ENCODE data around the gene TNFAIP2.

TNFAIP2 gene

DNA sequence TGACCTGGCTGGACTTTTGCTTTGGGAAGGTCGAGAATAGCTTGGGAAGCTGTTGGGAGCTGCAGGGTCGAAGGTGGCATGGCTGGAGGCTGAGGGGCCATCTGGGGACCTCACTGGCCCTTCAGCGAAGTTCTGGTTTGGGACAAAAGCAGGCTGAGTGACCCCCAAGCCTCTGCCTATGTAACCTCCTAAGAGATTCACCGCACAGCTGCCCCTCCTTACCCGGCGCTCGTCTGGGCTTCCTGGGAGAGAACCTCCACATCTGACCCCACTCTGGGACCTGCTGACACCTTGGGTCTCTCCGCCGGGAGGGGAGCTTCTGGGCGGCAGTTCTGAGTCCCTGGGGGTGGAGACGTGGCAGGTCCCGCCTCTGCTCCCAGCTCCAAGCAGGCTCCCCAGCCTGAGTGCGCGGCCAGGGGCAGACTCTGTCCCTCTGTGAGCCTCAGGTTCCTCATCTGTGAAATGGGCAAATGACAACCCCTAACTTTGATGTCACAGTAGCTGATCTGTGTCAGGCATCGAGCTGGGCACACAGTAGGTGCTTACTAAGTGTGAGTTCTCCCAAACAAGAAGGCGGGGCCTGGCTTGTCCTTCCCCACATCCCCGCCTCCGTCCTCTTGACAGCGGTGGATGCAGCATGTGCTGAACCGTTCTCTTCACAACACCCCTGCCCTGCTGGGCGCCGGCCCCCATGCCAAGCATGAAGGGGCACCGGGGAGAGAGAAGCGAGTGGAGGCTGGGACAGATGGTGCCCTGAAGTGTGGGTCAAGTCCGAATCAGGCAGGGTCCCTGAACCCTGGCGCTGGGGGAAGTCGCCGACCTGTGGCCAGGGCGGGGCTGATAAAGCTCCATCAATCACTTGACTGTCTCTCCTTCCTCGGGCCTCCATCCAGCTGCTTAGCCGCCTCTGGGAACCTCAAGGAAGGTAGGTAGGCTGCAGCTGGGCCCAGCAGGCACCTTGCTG, 25.0 kb upstream of the TNFAIP2 start:
- Mint-ChIP-seq H3K4me3 (no peak overlapping the region), H3K36me3 (ENCODE audit: low read depth) (no peaks in the 10 kb centered on the region), H3K27ac (no peak overlapping the region)

DNA sequence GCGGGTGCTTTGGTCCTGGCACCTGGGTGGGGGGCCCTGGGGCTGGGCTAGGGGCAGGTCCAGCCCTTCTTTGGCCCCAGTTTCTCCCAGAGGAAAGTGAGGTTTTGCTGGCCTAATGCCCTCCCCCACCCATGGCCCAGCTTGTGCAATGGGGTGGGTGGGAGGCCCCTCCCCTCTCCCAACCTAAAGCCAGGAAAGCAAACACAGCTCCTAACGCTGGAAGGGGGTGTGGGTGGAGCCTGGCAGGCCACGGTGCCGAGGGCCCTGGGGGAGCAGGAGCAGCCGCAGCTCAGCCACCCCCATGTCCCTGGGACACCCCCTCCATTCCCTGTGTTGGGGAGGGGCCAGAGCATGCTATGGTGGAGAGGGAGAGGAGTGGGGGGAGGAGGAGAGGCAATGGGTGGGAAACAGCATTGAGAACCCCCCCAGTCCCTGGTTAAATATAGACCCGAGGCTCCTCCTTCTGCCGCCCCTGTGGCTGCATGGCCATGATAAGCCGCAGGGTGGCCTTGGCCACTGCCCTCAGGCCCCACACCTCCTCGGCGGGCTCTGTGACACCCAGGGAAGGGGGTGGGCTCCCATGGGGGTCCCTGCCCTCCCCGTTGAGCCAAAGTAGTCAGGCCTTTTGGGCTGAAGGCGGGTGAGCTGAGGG, 24.1 kb upstream of the TNFAIP2 start:
- TF ChIP-seq, protein P1, sequence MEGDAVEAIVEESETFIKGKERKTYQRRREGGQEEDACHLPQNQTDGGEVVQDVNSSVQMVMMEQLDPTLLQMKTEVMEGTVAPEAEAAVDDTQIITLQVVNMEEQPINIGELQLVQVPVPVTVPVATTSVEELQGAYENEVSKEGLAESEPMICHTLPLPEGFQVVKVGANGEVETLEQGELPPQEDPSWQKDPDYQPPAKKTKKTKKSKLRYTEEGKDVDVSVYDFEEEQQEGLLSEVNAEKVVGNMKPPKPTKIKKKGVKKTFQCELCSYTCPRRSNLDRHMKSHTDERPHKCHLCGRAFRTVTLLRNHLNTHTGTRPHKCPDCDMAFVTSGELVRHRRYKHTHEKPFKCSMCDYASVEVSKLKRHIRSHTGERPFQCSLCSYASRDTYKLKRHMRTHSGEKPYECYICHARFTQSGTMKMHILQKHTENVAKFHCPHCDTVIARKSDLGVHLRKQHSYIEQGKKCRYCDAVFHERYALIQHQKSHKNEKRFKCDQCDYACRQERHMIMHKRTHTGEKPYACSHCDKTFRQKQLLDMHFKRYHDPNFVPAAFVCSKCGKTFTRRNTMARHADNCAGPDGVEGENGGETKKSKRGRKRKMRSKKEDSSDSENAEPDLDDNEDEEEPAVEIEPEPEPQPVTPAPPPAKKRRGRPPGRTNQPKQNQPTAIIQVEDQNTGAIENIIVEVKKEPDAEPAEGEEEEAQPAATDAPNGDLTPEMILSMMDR (IDR thresholded peaks at IDR 0.05): no peak
- peaks cover 15% of the 10 kb centered on the region for H3K27me3 Mint-ChIP-seq (ENCODE audit: low read depth, poor library complexity)
- H3K36me3 Mint-ChIP-seq (ENCODE audit: low read depth): no peaks in the 10 kb centered on the region
- H3K4me3 Mint-ChIP-seq: no peak overlapping the region
- no peak overlapping the region for H3K27ac Mint-ChIP-seq
- H3K9me3 Mint-ChIP-seq: no peaks in the 10 kb centered on the region
- peak; percentile 22 for DNase-seq
- peaks cover 63% of the 10 kb centered on the region for H3K4me1 Mint-ChIP-seq

More for the DNA sequence above, 25.0 kb upstream of the TNFAIP2 start:
- TF ChIP-seq, protein P1 (IDR thresholded peaks at IDR 0.05): no peak
- DNase-seq: peak; percentile 3
- Mint-ChIP-seq H3K27me3 (ENCODE audit: low read depth, poor library complexity) (peaks cover 7% of the 10 kb centered on the region), H3K9me3 (no peaks in the 10 kb centered on the region), H3K4me1 (peaks cover 64% of the 10 kb centered on the region)

DNA sequence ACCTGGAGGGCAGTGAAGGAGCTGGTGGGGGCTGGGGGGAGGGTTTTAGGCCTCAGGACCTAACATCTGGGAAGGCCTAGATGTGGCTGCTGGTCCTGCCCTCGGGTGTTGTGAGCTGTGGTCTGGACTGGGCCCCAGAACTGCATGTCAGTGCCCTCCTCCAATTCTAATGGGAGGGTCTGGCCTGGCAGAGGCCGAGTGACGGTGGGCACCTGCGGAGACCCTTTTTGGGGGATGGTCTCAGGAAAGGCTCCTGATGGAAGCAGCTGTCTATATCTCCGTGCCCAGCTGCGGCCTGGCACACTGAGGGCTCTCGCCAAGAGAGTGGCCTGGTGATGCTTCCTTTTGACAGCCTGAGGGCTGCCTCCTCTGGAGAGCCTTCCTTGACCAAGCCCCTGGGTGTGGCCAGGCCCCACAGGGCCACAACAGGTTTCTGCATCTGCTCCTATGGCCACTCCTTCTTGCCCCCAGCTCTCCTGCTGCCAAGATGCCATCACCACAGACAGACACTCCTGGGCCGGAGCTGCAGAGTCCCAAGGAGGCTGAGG, 23.5 kb upstream of the TNFAIP2 start:
- Mint-ChIP-seq H3K4me3 (no peak overlapping the region), H3K27ac (no peak overlapping the region), H3K4me1 (peaks cover 57% of the 10 kb centered on the region), H3K36me3 (ENCODE audit: low read depth) (no peaks in the 10 kb centered on the region), H3K9me3 (no peaks in the 10 kb centered on the region), H3K27me3 (ENCODE audit: low read depth, poor library complexity) (peaks cover 18% of the 10 kb centered on the region)
- DNase-seq: peak; percentile 1
- TF ChIP-seq, protein P1 (IDR thresholded peaks at IDR 0.05): no peak

DNA sequence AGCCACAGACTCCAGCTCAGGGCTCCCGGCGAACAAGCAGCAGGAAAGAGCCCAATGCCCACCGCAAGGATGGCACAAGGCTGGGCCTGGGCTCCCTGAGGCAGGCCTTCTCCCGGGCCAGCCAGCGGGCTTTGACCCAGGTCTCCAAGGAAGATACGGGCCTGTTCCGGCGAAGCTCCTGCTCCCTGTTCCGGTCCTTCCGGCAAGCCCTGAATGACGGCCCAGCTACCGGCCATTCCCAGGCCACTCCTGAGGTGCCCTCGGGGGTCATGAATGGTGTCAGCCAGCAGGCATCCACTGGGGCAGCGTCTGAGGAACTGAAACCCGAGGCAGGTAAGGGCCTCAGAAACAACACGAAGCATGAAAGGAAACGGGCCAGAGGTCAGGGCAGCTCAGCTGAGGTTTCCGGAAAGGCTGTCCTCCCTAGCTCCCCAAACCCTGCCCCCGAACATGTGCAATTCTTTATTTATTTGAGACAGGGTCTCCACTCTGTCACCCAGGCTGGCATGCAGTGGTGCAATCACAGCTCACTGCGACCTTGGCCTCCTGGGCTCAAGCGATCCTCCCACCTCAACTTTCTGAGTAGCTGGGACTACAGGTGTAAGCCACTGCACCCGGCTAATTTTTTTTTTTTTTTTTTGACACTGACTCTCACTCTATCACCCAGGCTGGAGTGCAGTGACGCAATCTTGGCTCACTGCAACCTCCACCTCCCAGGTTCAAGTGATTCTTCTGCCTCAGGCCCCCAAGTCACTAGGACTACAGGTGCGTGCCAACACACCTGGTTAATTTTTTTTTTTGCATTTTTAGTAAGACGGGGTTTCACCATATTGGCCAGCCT, 22.8 kb upstream of the TNFAIP2 start:
- peak overlapping the region; percentile 72 for H3K27ac Mint-ChIP-seq
- peaks cover 25% of the 10 kb centered on the region for H3K27me3 Mint-ChIP-seq (ENCODE audit: low read depth, poor library complexity)
- TF ChIP-seq, protein P1 (IDR thresholded peaks at IDR 0.05): no peak
- no peaks in the 10 kb centered on the region for H3K9me3 Mint-ChIP-seq
- H3K4me1 Mint-ChIP-seq: peaks cover 57% of the 10 kb centered on the region
- peak; percentile 27 for DNase-seq
- H3K36me3 Mint-ChIP-seq (ENCODE audit: low read depth): no peaks in the 10 kb centered on the region
- peak overlapping the region; percentile 34 for H3K4me3 Mint-ChIP-seq

DNA sequence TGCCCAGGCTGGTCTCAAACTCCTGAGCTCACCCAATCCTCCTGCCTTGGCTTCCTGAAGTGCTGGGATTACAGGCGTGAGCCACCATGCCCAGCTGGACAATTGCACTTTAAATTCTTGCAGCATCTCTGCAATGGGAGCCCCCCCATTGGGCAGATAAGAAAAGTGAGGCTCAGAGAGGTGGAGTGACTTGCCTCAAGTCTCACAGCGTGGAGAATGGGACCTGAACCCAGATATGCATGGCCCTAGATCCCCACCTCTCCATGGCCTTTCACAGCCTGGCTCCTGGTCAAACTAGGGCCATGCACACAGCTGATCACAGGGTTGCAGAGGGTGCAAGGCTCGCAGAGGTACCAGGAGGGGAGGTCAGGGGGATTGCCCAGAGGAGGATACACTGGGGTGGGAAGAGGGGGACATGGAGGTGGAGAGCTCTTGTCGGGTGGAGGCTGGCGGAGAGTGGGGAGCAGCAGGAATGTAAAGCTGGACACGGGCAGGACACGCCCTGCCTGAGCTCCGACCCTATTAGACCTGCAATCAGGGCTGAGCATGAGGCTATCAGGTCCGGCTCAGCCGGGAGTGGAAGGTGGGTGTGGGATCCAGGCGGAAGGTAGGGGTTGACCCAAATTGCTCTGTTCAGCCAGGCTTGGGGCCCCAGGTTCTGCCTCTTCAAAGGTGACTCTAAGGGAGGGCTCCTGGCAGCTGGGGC, 21.9 kb upstream of the TNFAIP2 start:
- peak overlapping the region; percentile 29 for H3K27ac Mint-ChIP-seq
- H3K9me3 Mint-ChIP-seq: no peaks in the 10 kb centered on the region
- no peaks in the 10 kb centered on the region for H3K36me3 Mint-ChIP-seq (ENCODE audit: low read depth)

More for the DNA sequence above, 21.9 kb upstream of the TNFAIP2 start:
- Mint-ChIP-seq H3K4me1 (peaks cover 55% of the 10 kb centered on the region), H3K27me3 (ENCODE audit: low read depth, poor library complexity) (peaks cover 30% of the 10 kb centered on the region), H3K4me3 (no peak overlapping the region)
- TF ChIP-seq, protein P1 (IDR thresholded peaks at IDR 0.05): no peak
- DNase-seq: peak; percentile 1
